B cell (primary cell): ENCODE data around the gene KRI1. TPM values are rescaled to one million over a fixed set of nuclear protein-coding genes. Genes with fewer than 3 reads are reported as not detected.

Source experiments
- polyA plus RNA-seq: library from polyadenylated mRNA; depleted of rRNA; stranded (reverse); fragments of >200 nt; gene quantifications from 2 replicates; pipeline ENCODE4 v1.2.3, GENCODE V29; 2012
- small RNA-seq: library from RNA; depleted of rRNA; stranded (forward); fragments of <200 nt; gene quantifications from one replicate; pipeline ENCODE3, GENCODE V24; 2012; ENCODE audit warnings: low replicate concordance, low read depth; ENCODE audit not compliant: insufficient read length
- total RNA-seq, 2 donors: library from RNA; stranded (reverse); fragments of 120-200 nt in 1 of 2; gene quantifications; 1 replicate in 1 of 2; 2 replicates in 1 of 2; pipeline versions ENCODE4 v1.2.3 to v1.2.4, GENCODE V29; 2013 to 2022

The KRI1 gene
- total and polyA plus RNA-seq, 2 donors (not counting 1 experiment from before 2014, with no cell fraction given), result 46.7 to 62.8 TPM

Small RNA genes within 50 kb of the gene (small RNA-seq; reads per million reads assigned to genes)
- gene MIR1238 (not detected), gene RNU7-140P (not detected)

Other genes starting within 250 kb of the KRI1 start
- 13.6 and 13.9 TPM in 2 replicates for gene FDX2, start 250.0 kb downstream of the KRI1 start, total RNA-seq
- gene FDX2, start 250.0 kb downstream of the KRI1 start, polyA plus RNA-seq, result 13.8 and 21.5 TPM in 2 replicates
- 54.6 and 62.7 TPM in 2 replicates for gene RAVER1, start 232.5 kb downstream of the KRI1 start, total RNA-seq
- 21.0 and 27.3 TPM in 2 replicates for gene RAVER1, start 232.5 kb downstream of the KRI1 start, polyA plus RNA-seq
- 110 and 119 TPM in 2 replicates for gene ICAM3, start 226.4 kb downstream of the KRI1 start, total RNA-seq
- 154 and 223 TPM in 2 replicates for gene ICAM3, start 226.4 kb downstream of the KRI1 start, polyA plus RNA-seq
- 337 and 347 TPM in 2 replicates for gene TYK2, start 185.4 kb downstream of the KRI1 start, total RNA-seq
- 293 and 343 TPM in 2 replicates for gene TYK2, start 185.4 kb downstream of the KRI1 start, polyA plus RNA-seq
- 178 and 193 TPM in 2 replicates for gene CDC37, start 162.5 kb downstream of the KRI1 start, total RNA-seq
- 408 and 599 TPM in 2 replicates for gene CDC37, start 162.5 kb downstream of the KRI1 start, polyA plus RNA-seq
- gene PDE4A, start 145.5 kb downstream of the KRI1 start, total RNA-seq, result 10.8 and 10.9 TPM in 2 replicates
- gene PDE4A, start 145.5 kb downstream of the KRI1 start, polyA plus RNA-seq, result 0.95 and 1.5 TPM in 2 replicates
- 27.0 TPM in 2 replicates for gene KEAP1, start 62.7 kb downstream of the KRI1 start, total RNA-seq
- 9.3 and 17.7 TPM in 2 replicates for gene KEAP1, start 62.7 kb downstream of the KRI1 start, polyA plus RNA-seq
- gene S1PR5, start 48.6 kb downstream of the KRI1 start, total RNA-seq, result 0.17 and 0.67 TPM in 2 replicates
- gene S1PR5, start 48.6 kb downstream of the KRI1 start, polyA plus RNA-seq, result 0.27 and 0.55 TPM in 2 replicates
- gene ATG4D, start 22.1 kb downstream of the KRI1 start, total RNA-seq, result 58.8 and 59.2 TPM in 2 replicates
- gene ATG4D, start 22.1 kb downstream of the KRI1 start, polyA plus RNA-seq, result 75.5 and 82.7 TPM in 2 replicates
- 36.2 and 38.4 TPM in 2 replicates for gene CDKN2D, start 3.0 kb upstream of the KRI1 start, total RNA-seq
- 122 and 144 TPM in 2 replicates for gene CDKN2D, start 3.0 kb upstream of the KRI1 start, polyA plus RNA-seq
- not detected in 2 replicates for gene AP1M2, start 21.3 kb upstream of the KRI1 start, total RNA-seq
- not detected in 2 replicates for gene AP1M2, start 21.3 kb upstream of the KRI1 start, polyA plus RNA-seq
- gene SLC44A2, start 59.5 kb upstream of the KRI1 start, total RNA-seq, result 369 and 409 TPM in 2 replicates
- 227 and 245 TPM in 2 replicates for gene SLC44A2, start 59.5 kb upstream of the KRI1 start, polyA plus RNA-seq
- gene ILF3, start 88.3 kb upstream of the KRI1 start, total RNA-seq, result 359 and 378 TPM in 2 replicates
- gene ILF3, start 88.3 kb upstream of the KRI1 start, polyA plus RNA-seq, result 189 and 346 TPM in 2 replicates
- 45.4 and 50.5 TPM in 2 replicates for gene QTRT1, start 135.4 kb upstream of the KRI1 start, total RNA-seq
- 118 and 120 TPM in 2 replicates for gene QTRT1, start 135.4 kb upstream of the KRI1 start, polyA plus RNA-seq
- 353 and 393 TPM in 2 replicates for gene DNM2, start 152.1 kb upstream of the KRI1 start, total RNA-seq
- gene DNM2, start 152.1 kb upstream of the KRI1 start, polyA plus RNA-seq, result 163 and 183 TPM in 2 replicates